Spleen (tissue), 11 donors: ENCODE measurements around the gene UROC1. TPM values are rescaled to one million over a fixed set of nuclear protein-coding genes. Genes with fewer than 3 reads are reported as not detected.

Source experiments
- DNase-seq: peaks from one replicate; pipeline ENCODE4 v3.0.0-alpha.2; 2020
- H3K27ac ChIP-seq, 8 donors: fragments of 200-600 bp; sonication (generic) in 7 of 8; 1 replicate in 4 of 8; 2 replicates in 4 of 8; pipeline versions ENCODE4 v1.5.0 to v1.8.0; 2016 to 2021; ENCODE audit warnings: inconsistent platforms in 4 of 8, mild to moderate bottlenecking in 4 of 8, moderate library complexity in 1 of 8
- H3K27me3 ChIP-seq, 7 donors: fragments of 200-600 bp; sonication (generic) in 6 of 7; replicated peaks in 1 of 7; 1 replicate in 4 of 7; 2 replicates in 3 of 7; pipeline versions ENCODE4 v1.5.0 to v1.8.0; 2016 to 2021; ENCODE audit warnings: inconsistent platforms in 3 of 7, mild to moderate bottlenecking in 1 of 7
- H3K36me3 ChIP-seq, 6 donors: fragments of 200-600 bp; sonication (generic) in 5 of 6; 1 replicate in 4 of 6; 2 replicates in 2 of 6; pipeline versions ENCODE4 v1.5.0 to v1.8.0; 2016 to 2021; ENCODE audit warnings: inconsistent platforms in 2 of 6
- H3K4me1 ChIP-seq, 6 donors: fragments of 200-600 bp; sonication (generic) in 5 of 6; 1 replicate in 3 of 6; 2 replicates in 3 of 6; pipeline versions ENCODE4 v1.5.0 to v1.8.0; 2016 to 2021; ENCODE audit warnings: inconsistent platforms in 3 of 6
- H3K4me3 ChIP-seq, 8 donors: fragments of 200-600 bp; sonication (generic) in 7 of 8; 1 replicate in 4 of 8; 2 replicates in 4 of 8; pipeline versions ENCODE4 v1.5.0 to v1.8.0; 2016 to 2021; ENCODE audit warnings: inconsistent platforms in 4 of 8, mild to moderate bottlenecking in 4 of 8, moderate library complexity in 2 of 8
- H3K9me3 ChIP-seq, 8 donors: fragments of 200-600 bp; sonication (generic) in 7 of 8; 1 replicate in 4 of 8; 2 replicates in 4 of 8; pipeline versions ENCODE4 v1.5.0 to v1.8.0; 2016 to 2021; ENCODE audit warnings: inconsistent platforms in 4 of 8
- POLR2A ChIP-seq, 3 donors: fragments of 450-650 bp; IDR thresholded peaks; one replicate each; pipeline ENCODE4 v1.5.1; 2017; ENCODE audit warnings: antibody characterized with exemption in 3 of 3, mild to moderate bottlenecking in 1 of 3
- POLR2AphosphoS5 ChIP-seq, 3 donors: sonication (generic); formaldehyde crosslinking; IDR thresholded peaks; one replicate each; pipeline ENCODE4 v1.5.1; 2017; ENCODE audit warnings: antibody characterized with exemption in 3 of 3
- WGBS, 5 donors: extraction: QIAGEN DNeasy Blood & Tissue Kit in 3 of 5; methylation state at CpG; one replicate each; pipeline versions ENCODE4 v1.1.5 to v1.1.7; 2013 to 2018; 5-methylcytosine and 5-hydroxymethylcytosine counted together
- intact Hi-C: fragments of 100-400 bp; cut with DNase I; formaldehyde crosslinking; loops from one replicate; pipeline ENCODE4 v1.15.0; 2023; ENCODE audit warnings: low total_unique reads
- polyA plus RNA-seq, 3 donors: library from polyadenylated mRNA; stranded (reverse); fragments of 200-250 nt; gene quantifications; one replicate each; pipeline ENCODE4 v1.2.1, GENCODE V29; 2013
- total RNA-seq, 7 donors: library from RNA; depleted of rRNA in 3 of 7; stranded (reverse); fragments of >200 nt in 3 of 7; fragmentation: NEBNext Ultra II Directional in 4 of 7; extraction: Animal tissue kit (Norgen Biotek cat#: 25700) in 4 of 7; gene quantifications; one replicate each; pipeline versions ENCODE4 v1.1.0 to v1.2.1, GENCODE V29; 2016 to 2021
- TF ChIP-seq, protein P1 (sequence below), 11 experiments: fragments of 200-600 bp in 7 of 11; fragments of 450-650 bp in 4 of 11; sonication (generic) in 4 of 11; IDR thresholded peaks in 8 of 11; conservative IDR thresholded peaks in 3 of 11; 1 replicate in 7 of 11; 2 replicates in 4 of 11; pipeline versions ENCODE4 v1.4.0 to v1.8.0; 2016 to 2021; ENCODE audit warnings: antibody characterized with exemption in 11 of 11, inconsistent platforms in 4 of 11, mild to moderate bottlenecking in 1 of 11
- donor health status: healthy with polysubstance abuse.
- donor health status: DM: no; HTN: no; CAD: no; lungs with moderate emphysema.
- donor health status: DM: no; HTN: no; CAD: no.
- donor health status: Bipolar disorder and iron deficiency.
- donor health status: healthy.
- donor health status: DM: no; HTN: no; CAD: no.
- donor health status: DM: yes; HTN: yes; CAD: no.

The UROC1 gene
- total and polyA plus RNA-seq, 10 donors: 0.02 to 0.16 (median 0.03) TPM; not detected in 6

GRCh38 chr3:126540342-126540849 is 22.8 kb upstream of the UROC1 start:
- Histone ChIP-seq H3K27ac (peak overlapping the region in 5 of 8 donors; percentile 10 to 82 (median 70)), H3K4me3 (no peak overlapping the region), H3K36me3 (no peaks in the 10 kb centered on the region), H3K9me3 (no peaks in the 10 kb centered on the region), H3K4me1 (peaks cover 0 to 36% (median 11%) of the 10 kb centered on the region in 6 donors), H3K27me3 (peaks cover 0 to 40% (median 14%) of the 10 kb centered on the region in 7 donors)
- 25 to 33% (median 28%) methylated on average over 9 of the region's 9 CpGs for WGBS, 5 donors
- intact Hi-C loops: no loop called here
- TF ChIP-seq, protein P1, sequence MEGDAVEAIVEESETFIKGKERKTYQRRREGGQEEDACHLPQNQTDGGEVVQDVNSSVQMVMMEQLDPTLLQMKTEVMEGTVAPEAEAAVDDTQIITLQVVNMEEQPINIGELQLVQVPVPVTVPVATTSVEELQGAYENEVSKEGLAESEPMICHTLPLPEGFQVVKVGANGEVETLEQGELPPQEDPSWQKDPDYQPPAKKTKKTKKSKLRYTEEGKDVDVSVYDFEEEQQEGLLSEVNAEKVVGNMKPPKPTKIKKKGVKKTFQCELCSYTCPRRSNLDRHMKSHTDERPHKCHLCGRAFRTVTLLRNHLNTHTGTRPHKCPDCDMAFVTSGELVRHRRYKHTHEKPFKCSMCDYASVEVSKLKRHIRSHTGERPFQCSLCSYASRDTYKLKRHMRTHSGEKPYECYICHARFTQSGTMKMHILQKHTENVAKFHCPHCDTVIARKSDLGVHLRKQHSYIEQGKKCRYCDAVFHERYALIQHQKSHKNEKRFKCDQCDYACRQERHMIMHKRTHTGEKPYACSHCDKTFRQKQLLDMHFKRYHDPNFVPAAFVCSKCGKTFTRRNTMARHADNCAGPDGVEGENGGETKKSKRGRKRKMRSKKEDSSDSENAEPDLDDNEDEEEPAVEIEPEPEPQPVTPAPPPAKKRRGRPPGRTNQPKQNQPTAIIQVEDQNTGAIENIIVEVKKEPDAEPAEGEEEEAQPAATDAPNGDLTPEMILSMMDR (IDR thresholded peaks at IDR 0.05 in 8 of 11, conservative IDR thresholded peaks at IDR 0.05 in 3 of 11): no peak
- TF ChIP-seq POLR2AphosphoS5 (IDR thresholded peaks at IDR 0.05): peak in 1 of 3 donors; percentile 53
- DNase-seq: peak; percentile 54

GRCh38 chr3:126539558-126540250 is 22.1 kb upstream of the UROC1 start:
- Histone ChIP-seq H3K27me3 (peaks cover 0 to 40% (median 14%) of the 10 kb centered on the region in 7 donors), H3K27ac (peak overlapping the region in 4 of 8 donors; percentile 68 to 82 (median 72)), H3K36me3 (no peaks in the 10 kb centered on the region), H3K9me3 (no peaks in the 10 kb centered on the region), H3K4me3 (no peak overlapping the region), H3K4me1 (peaks cover 0 to 36% (median 11%) of the 10 kb centered on the region in 6 donors)
- 88 to 97% (median 96%) methylated on average over 10 of the region's 10 CpGs for WGBS, 5 donors
- DNase-seq: peak; percentile 69
- intact Hi-C loops: no loop called here
- TF ChIP-seq POLR2AphosphoS5 (IDR thresholded peaks at IDR 0.05) (no peak), POLR2A (IDR thresholded peaks at IDR 0.05) (no peak)
- TF ChIP-seq, protein P1 (IDR thresholded peaks at IDR 0.05 in 8 of 11, conservative IDR thresholded peaks at IDR 0.05 in 3 of 11): no peak

DNA sequence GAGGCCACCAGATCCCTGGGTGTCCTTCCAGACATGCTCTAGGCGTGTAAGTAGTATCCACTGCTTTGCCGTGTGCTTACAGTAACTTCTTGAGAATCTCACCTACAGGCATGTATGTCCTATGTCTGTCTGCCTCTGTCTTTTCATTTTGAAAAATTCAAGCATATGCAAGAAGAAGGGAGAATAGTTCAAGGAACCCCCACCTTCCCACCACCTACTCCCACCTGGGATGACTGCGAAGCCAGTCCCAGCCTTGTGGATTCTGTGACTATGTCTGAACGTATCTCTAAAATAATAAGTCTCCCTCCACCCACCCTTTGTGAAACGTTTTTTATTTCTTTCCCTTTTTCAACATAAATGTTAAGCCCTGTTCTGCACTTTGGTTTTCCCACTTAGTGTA is 21.4 kb upstream of the UROC1 start:
- intact Hi-C loops: no loop called here
- Histone ChIP-seq H3K4me3 (no peak overlapping the region), H3K4me1 (peaks cover 0 to 36% (median 11%) of the 10 kb centered on the region in 6 donors), H3K27ac (no peak overlapping the region), H3K27me3 (peaks cover 0 to 40% (median 14%) of the 10 kb centered on the region in 7 donors), H3K9me3 (no peaks in the 10 kb centered on the region), H3K36me3 (no peaks in the 10 kb centered on the region)
- 46 to 65% (median 57%) methylated on average over 5 of the region's 5 CpGs for WGBS, 5 donors
- no peak for DNase-seq
- no peak for TF ChIP-seq POLR2A (IDR thresholded peaks at IDR 0.05)
- TF ChIP-seq POLR2AphosphoS5 (IDR thresholded peaks at IDR 0.05): no peak
- TF ChIP-seq, protein P1 (IDR thresholded peaks at IDR 0.05 in 8 of 11, conservative IDR thresholded peaks at IDR 0.05 in 3 of 11): no peak

DNA sequence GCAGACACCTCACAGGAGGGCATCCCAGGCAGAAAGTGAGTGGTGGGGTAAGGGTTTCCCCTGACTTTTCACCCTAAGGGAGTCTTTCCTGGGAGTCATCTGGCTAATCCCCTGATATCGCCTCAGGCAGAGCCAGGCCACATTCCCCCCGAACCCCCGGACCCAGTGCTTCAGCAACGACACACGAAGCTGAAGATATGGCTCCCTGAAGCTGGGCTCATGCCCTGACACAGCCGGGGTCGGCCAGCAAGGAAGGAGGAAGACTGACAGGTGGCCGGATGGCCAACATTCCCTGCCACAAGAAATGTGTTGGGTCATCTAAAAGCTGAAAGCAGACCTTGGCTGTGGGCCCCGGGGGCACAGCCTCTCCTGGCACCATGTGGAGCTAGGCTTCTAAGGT is 20.7 kb upstream of the UROC1 start:
- Histone ChIP-seq H3K36me3 (no peaks in the 10 kb centered on the region), H3K27me3 (peaks cover 0 to 40% (median 14%) of the 10 kb centered on the region in 7 donors), H3K27ac (no peak overlapping the region), H3K4me3 (no peak overlapping the region), H3K4me1 (peaks cover 0 to 36% (median 11%) of the 10 kb centered on the region in 6 donors), H3K9me3 (no peaks in the 10 kb centered on the region)
- TF ChIP-seq POLR2A (IDR thresholded peaks at IDR 0.05): no peak
- no peak for TF ChIP-seq POLR2AphosphoS5 (IDR thresholded peaks at IDR 0.05)
- TF ChIP-seq, protein P1 (IDR thresholded peaks at IDR 0.05 in 8 of 11, conservative IDR thresholded peaks at IDR 0.05 in 3 of 11): no peak
- intact Hi-C loops: no loop called here
- 62 to 82% (median 69%) methylated on average over 9 of the region's 9 CpGs for WGBS, 5 donors
- DNase-seq: peak; percentile 67
